Measurements from ENCODE around the gene MANSC1.
A peak's percentile ranks its signal among the peaks of the same experiment; 100 is the strongest.
"Not testable (repeated sequence)": the region's sequence is repeated elsewhere in the genome, so short reads cannot be mapped to it uniquely, and the experiment has no call there.

The MANSC1 gene

DNA sequence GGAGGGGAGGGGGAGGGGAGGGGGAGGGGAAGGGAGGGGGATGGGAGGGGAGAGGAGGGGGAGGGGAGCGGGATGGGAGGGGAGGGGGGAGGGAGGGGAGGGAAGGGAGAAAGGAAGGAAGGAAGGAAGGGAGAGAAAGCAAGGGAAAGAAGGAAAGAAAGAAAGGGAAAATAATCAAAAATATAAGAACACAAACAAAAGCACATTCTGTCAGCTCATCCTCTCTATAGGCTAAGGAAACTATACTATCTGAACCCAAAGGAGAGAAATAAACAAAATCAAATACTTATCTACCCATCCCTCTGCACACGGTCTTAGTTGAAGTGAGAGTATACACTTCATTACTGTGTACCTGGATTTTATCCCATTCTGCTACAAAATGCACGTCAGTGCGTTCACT, 26.9 kb downstream of the MANSC1 start:
- DNase-seq, result no peak

DNA sequence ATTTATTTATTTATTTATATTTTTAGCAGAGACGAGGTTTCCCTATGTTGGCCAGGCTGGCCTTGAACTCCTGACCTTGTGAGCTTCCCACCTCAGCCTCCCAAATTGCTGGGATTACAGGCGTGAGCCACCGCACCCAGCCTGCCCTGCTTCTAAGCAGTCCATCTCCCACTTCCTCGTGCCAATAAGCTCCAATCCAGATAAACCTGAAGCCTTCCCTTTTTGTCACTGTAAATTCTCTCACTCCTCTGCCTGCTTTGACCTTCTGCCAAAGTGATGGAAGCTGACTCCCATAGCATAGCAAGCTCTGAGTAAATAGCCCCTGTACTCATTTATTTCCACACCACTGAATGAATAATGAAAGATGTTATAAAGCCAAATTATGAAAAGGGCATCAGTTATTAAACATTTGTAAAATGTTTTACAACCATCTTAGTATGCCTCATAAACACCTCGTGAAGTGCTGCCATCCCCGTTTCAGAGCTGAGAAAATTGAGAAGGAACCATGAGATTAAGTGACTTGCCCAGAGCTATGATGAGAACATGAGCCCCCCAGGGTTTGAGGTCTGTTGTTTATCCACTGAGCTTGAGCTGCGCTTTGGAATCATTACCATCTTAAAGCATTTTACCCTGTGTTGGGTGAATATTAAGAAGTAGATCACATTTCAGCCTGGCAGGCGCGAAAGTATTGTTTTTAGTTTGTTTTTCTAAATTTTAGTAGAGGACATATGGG, 30.4 kb downstream of the MANSC1 start:
- no peak for DNase-seq

DNA sequence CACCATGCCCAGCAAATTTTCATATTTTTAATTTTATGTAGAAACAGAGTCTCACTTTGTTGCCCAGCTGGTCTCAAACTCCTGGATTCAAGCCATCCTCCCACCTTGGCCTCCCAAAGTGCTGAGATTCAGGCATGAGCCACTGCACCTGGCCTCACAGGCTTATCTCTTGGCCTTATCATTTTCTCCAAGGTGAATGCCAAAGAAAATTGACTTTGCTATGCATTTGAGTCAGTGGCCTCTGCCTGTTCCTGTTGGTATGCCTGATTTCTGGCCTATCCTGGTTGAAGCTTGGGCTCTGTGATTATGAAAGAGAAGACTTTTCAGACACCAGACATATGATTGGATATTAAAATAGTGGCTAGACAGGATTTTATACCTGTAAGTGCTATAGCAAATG, 34.2 kb downstream of the MANSC1 start:
- DNase-seq, result no peak

DNA sequence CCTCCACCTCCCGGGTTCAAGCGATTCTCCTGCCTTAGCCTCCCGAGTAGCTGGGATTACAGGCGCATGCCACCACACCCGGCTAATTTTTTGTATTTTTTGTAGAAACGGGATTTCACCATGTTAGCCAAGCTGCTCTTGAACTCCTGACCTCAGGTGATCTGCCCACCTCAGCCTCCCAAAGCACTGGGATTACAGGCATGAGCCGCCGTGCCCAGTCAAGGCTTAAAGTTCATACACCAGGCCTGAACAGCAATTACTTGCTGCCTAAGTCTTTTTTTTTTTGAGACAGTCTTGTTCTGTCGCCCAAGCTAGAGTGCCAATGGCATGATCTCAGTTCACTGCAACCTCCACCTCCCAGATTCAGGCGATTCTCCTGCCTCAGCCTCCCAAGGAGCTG, 39.3 kb downstream of the MANSC1 start:
- not testable (repeated sequence) for DNase-seq

DNA sequence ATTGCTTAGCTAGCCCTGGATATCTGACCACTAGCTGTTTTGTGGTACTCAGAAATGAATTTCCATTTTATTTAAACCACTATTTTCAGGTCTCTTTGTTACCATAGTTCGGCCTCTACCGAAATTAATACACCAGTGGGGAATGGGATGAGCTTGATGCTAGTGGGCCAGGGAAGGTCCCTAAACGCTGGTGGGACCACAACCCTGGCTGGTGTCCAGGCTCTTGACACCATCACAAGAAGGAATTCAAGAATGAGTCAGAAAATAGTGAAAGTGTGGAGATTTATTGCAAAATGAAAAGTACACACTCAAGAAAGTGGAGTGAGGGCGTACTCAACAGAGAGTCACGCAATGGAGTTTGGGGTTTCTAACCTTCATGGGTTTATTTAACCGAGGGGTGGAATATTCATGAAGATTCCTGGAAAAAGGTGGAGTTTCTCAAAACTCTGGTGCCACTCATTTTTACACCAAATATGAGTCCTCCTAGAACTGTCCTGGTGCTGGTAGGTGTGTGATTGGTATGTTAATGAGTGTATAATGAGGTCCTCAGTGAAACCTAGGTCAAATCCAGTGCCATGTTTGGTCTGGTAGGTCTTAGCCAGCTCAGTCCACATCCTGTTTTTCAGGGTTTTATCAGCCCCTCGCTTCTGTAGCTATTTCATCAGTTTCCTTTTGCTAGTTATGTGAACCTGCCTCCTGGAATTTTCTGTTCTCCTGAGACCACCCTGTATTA, 44.3 kb downstream of the MANSC1 start:
- DNase-seq, result no peak

DNA sequence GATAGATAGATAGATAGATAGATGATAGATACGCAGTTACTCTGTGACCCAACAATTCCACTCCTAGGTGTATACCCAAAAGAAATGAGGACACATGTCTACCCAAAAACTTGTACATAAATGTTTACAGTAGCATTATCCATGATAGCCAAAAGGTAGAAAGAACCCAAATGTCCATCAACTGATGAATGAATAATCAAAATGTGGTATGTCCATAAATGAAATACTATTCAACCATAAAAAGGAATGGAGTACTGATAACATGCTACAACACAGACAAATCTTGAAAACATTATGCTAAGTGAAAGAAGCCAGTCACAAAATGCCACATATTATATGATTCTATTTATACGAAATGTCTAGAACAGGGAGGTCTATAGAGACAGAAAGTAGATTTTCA, 47.1 kb downstream of the MANSC1 start:
- no peak for DNase-seq

DNA sequence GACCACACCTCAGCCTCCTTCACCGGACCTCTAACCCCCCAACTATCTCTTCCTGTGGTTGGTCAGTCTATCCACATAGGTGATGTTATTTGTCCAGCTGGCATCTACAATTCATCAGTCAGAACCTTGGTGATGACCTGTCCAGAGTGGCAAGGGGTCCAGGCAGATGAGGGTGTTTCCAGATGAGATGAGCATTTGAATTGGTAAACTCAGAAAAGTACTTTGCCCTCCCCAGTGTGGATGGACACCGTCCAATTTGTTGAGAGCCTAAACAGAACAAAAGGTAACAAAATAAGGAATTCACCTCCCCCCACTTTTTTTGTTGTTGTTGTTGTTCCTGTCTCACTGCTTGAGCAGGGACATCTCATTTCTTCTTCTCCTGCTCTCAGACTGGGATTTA, 48.9 kb downstream of the MANSC1 start:
- DNase-seq, result no peak

DNA sequence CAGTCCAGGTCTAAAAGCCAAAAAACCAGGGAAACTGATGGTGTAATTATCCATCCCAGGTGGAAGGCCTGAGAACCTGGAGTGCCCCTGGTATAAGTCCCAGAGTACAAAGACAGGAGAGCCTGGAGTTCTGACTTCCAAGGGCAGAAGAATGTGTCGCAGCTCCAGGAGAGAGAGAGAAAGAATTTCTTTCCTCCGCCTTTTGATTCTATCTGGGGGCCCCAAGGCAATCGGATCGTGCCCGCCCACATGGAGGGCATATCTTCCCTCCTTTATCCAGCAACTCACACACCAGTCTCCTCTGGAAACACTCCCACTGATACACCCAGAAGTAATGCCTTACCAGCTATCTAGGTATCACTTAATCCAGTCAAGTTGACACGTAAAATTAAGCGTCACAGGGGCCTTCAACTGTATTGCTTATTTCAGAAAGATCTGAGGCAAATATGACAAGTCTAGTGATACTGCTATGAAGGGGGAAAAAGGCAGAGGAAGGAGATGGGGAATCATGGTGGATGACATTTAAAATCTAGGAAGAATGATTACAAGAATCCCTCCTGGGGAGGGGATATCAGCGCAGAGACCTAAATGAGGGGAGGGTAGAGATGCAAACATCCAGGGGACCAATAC, 52.7 kb downstream of the MANSC1 start:
- DNase-seq, result no peak

DNA sequence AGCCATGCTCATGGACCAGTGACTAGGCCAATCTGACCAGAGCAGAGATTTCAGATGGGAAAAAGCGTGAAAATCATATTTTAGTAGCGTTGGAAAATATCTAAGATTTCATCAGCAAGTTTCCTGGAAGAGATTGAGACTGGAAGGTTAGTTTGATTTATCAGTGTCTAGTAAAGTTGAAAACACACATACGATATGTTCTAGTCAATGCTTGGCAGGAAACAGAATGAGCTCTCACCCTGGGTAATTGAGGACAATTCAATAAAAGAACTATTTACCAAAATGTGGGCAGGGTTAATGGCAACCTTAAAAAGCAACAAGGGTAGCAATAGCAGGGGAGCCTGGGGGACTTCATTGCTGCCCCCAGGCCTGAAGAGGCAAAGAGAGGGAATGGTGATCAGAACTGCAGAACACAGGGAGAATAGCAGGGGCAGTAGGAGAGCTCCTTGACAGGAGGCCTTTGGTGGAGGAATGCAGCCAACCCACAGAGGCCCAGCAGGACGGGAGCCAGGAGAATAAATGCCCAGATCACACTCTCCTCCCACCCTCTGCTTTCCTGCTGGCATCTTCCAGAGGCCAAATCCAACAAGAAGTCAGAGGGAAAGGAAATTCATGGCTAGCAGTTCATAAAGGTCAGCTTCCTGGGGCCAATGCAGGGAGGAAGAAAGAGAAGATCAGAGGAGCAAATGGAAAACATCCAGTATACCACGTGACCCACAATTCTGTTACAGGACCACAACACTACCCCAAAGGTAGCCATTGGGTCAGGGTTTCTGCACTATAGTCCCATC, 55.6 kb downstream of the MANSC1 start:
- no peak for DNase-seq

DNA sequence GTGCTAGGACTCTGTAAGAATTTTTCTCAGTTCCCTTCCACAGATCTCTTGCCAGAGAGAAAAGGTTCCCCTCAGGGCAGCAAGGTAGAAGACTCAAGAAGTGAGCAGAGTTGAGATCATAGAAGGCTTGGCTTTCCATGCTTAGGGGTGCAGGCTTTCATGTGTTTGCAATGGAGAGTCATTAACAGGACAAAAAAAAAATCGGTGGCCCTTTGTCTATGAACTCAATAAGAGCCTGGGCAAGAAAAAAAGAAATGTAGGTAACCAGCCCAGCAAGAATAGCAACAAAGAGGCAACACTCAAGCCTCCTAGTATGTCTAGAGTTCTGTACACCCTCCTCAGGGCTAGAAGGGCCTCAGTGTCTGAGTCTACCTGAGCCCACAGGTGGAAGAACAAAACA, 59.8 kb downstream of the MANSC1 start:
- no peak for DNase-seq

DNA sequence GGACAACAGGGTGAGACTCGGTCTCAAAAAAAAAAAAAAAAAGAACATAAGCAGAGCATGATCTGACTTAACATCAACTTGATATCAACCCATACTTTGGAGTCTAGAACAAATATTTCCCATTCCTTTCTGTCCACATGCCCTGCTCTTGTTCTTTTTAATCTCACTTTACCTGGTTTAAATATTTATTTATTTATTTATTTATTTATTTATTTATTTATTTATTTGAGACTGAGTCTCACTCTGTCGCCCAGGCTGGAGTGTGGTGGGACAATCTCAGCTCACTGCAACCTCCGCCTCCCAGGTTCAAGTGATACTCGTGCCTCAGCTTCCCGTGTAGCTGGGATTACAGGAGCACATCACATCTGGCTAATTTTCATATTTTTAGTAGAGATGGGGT, 63.6 kb downstream of the MANSC1 start:
- no peak for DNase-seq

DNA sequence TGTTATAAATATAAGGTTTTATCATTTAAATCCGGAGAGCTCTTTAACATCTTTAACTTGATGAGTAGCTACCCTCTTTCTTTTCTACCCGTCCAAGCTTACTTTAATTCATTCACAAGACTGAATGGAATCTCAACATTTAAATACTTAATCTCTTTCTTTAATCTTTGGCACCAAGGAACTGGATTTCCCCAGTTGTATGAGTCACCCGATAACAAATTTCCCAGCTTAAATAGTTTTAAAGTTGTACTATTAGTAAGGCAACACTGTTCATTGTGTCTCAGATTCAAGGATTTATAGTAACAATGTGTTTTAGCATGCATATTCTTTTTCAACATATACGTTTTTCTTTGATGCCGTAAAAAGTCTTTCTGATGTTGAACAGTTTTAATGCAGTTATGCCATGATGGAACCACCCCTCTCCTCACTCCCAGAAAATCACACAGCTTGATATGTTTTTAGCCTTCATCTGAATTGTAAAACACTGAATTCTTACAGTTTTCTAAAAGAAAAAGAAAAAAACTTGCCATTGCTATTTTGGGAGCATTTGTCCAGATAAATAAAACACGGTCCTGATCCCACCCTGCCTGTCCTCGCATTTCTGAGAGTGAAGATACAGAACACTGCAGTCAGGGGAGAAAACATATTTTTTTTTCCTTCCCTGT, 67.1 kb downstream of the MANSC1 start:
- DNase-seq, result peak; percentile 22

DNA sequence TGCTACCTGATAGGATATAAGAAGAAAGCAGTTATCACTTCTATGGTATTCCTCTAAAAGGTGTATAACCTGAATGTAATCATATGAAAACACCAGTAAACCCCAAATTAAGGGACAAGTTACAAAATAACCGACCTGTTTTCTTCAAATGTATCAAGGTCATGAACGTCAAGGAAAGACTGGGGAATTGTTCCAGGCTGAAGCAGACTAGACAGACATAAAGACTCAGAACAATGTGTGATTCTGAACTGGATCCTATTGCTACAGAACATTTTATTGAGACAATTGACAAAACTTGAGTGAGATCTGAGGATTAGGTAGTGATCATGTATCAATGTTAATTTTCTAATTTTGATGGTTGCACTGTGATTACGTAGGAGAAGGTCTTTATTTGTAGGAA, 67.8 kb downstream of the MANSC1 start:
- DNase-seq, result no peak

DNA sequence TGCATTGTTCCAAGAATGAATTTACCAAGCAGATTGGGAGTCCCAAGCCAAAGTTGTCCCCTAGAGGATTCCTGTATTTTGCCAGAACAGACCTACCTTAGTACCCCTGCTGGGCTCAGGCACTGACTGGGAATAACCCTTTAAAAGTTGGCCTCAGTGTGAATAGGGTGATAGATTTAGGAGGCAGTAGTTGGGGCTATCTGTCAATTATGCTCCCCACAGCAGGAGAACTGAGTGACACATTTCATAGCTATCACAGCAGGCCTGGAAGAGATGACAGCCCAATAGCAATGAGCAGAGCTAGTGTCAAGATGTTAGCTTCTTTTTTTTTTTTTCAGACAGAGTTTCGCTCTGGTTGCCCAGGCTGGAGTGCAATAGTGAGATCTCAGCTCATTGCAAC, 68.9 kb downstream of the MANSC1 start:
- no peak for DNase-seq

DNA sequence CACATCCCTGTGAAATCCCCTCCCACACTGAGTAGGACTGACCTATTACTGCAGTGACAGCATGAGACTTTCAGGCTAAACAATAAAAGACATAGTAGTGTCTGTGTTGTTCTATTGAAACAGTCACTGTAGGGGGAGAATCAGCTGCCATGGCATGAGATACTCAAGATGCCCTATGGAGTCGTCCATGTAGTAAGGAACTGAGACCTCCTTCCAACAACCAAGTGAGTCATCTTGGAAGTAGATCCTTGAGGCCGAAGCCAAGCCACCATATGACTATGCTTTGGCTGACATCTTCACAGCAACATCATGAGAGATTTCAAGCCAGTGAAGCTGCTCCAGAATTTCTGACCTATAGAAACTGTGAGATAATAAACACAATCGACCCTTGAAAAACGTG, 71.1 kb downstream of the MANSC1 start:
- no peak for DNase-seq
